PFSK-1 (cell line): Measurements from ENCODE around the gene CTNND2.

ENCODE experiments used
- POLR2AphosphoS5 ChIP-seq: IDR thresholded peaks from 2 replicates; pipeline ENCODE4 v1.6.1; 2012; ENCODE audit warnings: low read depth, mild to moderate bottlenecking, control low read depth, low read length, moderate library complexity
- TAF1 ChIP-seq: IDR thresholded peaks from 2 replicates; pipeline ENCODE4 v1.6.1; 2012; ENCODE audit warnings: low read length, control low read depth, borderline replicate concordance; ENCODE audit not compliant: insufficient read depth

DNA sequence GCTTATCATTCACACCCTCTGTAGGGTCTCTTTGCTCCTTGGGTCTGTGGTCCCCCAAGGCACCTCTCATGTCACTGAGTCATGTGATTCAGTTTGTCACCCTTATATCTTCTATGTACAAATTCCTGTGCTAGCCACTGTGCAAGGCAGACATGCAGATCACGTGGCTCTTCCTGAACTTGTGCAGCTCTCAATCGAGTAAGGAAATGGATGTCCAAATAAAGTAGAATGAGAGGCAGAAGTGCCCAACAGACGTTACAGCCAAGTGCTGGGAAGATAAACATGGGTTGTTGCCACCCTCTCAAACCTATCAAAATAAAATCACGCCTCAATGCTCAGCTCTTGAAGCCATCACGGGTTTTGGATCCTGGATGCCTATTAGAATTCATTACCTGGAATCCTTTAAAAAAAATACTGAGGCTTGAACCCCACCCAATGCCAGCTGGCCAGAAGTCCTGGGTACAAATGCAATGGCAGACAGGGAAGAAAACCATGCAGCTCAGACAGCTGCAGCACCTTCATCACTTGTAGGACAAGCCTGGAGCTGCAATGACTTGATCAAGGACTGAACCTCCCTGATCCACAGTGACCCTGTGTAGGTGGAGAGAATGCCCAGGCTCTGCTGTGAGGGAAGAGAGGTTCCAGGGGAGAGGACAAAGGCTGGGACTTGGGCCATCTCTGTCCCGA, 914.5 kb downstream of the CTNND2 start:
- no peak for TF ChIP-seq POLR2AphosphoS5
- TF ChIP-seq TAF1: no peak
